Smooth muscle cell (in vitro differentiated cells): ENCODE measurements around the gene ZBP1. TPM values are rescaled to one million over a fixed set of nuclear protein-coding genes. Genes with fewer than 3 reads are reported as not detected.

Experiments used
- DNase-seq: peaks from one replicate; lab custom pipeline; 2025; ENCODE audit not compliant: unreplicated experiment; lab: John Stamatoyannopoulos, UW
- H2AFZ ChIP-seq: fragments of 200-600 bp; sonication (generic); 2 replicates; pipeline ENCODE4 v1.6.0; 2016; ENCODE audit warnings: antibody characterized with exemption, low read depth, mild to moderate bottlenecking
- H3F3A ChIP-seq: fragments of 200-600 bp; sonication (generic); 2 replicates; pipeline ENCODE4 v1.6.0; 2017; ENCODE audit warnings: antibody characterized with exemption, low read depth
- H3K27ac ChIP-seq: fragments of 200-600 bp; sonication (generic); 2 replicates; pipeline ENCODE4 v1.5.1; 2016; ENCODE audit warnings: low read depth, mild to moderate bottlenecking
- H3K27me3 ChIP-seq: fragments of 200-600 bp; sonication (generic); 2 replicates; pipeline ENCODE4 v1.6.1; 2016; ENCODE audit warnings: low read depth, mild to moderate bottlenecking
- H3K36me3 ChIP-seq: fragments of 200-600 bp; sonication (generic); 2 replicates; pipeline ENCODE4 v1.5.1; 2016; ENCODE audit warnings: low read depth
- H3K4me1 ChIP-seq: fragments of 200-600 bp; sonication (generic); 2 replicates; pipeline ENCODE4 v1.5.1; 2016; ENCODE audit warnings: low read depth
- H3K4me2 ChIP-seq: fragments of 200-600 bp; sonication (generic); 2 replicates; pipeline ENCODE4 v1.6.0; 2016; ENCODE audit warnings: mild to moderate bottlenecking
- H3K4me3 ChIP-seq: fragments of 200-600 bp; sonication (generic); 2 replicates; pipeline ENCODE4 v1.5.1; 2016; ENCODE audit warnings: mild to moderate bottlenecking
- H3K79me2 ChIP-seq: fragments of 200-600 bp; sonication (generic); 2 replicates; pipeline ENCODE4 v1.6.0; 2016; ENCODE audit warnings: low read depth, mild to moderate bottlenecking
- H3K9ac ChIP-seq: fragments of 200-600 bp; sonication (generic); 2 replicates; pipeline ENCODE4 v1.6.0; 2016; ENCODE audit warnings: low read depth
- H3K9me3 ChIP-seq: fragments of 200-600 bp; sonication (generic); replicated peaks from 2 replicates; pipeline ENCODE4 v1.5.1; 2016; ENCODE audit warnings: low read depth
- H4K20me1 ChIP-seq: fragments of 200-600 bp; sonication (generic); 2 replicates; pipeline ENCODE4 v1.6.0; 2016; ENCODE audit warnings: low read depth
- WGBS: methylation state at CpG from one replicate; pipeline ENCODE4 v1.1.7; 2016; ENCODE audit warnings: low lambda C conversion rate; 5-methylcytosine and 5-hydroxymethylcytosine counted together
- polyA plus RNA-seq: library from polyadenylated mRNA; unstranded; fragments of >200 nt; fragmentation: Nextera tagmentation; extraction: Ambion mirVana; gene quantifications from 2 replicates; pipeline ENCODE4 v1.2.1, GENCODE V29; 2016
- total RNA-seq: library from RNA; depleted of rRNA; stranded (reverse); fragments of >200 nt; gene quantifications from 2 replicates; pipeline ENCODE4 v1.2.3, GENCODE V29; 2014
- TF ChIP-seq, protein P1 (sequence below): fragments of 200-600 bp; sonication (generic); IDR thresholded peaks from 2 replicates; pipeline ENCODE4 v1.5.1; 2017; ENCODE audit warnings: borderline replicate concordance, mild to moderate bottlenecking, antibody characterized with exemption; ENCODE audit not compliant: insufficient read depth, poor library complexity, severe bottlenecking

Gene ZBP1
- total and polyA plus RNA-seq, 2 experiments from 2014 or later: not detected

DNA sequence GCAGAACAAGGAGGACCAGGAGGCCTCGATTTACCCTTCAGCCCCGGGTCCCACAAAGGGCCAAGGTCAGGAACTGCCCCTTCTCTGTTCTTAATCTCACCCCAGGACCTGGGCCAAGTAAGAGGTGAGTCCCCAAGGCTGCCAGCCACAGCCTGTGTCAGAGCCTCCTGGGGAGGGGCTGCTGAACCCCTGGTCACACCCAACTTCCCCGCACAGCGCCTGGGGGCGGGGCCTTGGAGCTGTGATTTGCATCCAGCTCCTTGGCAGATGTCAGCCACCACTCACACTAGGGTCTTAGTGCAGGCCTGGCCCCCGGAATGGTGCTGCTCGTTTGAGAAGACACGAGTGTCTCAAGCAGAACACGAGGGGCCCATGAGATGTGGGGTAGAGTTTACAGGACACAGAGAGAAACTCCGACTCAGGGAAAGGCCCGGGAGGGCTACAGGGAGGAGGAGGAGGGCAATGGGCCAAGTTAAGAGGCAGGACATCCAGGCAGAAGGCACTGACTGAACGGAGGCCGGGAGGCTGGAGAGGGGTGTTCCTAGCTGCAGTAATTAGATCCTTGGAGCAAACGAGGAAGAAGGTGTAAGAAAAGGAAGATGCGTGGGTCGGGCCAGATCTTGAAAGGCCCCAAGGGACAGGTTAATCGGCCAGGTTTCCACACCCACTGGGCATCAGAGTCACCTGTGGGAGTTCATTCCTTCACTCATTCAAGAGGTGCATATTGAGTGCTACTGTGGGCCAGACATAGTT, 26.9 kb downstream of the ZBP1 start:
- no peaks in the 10 kb centered on the region for H3K27me3 ChIP-seq

DNA sequence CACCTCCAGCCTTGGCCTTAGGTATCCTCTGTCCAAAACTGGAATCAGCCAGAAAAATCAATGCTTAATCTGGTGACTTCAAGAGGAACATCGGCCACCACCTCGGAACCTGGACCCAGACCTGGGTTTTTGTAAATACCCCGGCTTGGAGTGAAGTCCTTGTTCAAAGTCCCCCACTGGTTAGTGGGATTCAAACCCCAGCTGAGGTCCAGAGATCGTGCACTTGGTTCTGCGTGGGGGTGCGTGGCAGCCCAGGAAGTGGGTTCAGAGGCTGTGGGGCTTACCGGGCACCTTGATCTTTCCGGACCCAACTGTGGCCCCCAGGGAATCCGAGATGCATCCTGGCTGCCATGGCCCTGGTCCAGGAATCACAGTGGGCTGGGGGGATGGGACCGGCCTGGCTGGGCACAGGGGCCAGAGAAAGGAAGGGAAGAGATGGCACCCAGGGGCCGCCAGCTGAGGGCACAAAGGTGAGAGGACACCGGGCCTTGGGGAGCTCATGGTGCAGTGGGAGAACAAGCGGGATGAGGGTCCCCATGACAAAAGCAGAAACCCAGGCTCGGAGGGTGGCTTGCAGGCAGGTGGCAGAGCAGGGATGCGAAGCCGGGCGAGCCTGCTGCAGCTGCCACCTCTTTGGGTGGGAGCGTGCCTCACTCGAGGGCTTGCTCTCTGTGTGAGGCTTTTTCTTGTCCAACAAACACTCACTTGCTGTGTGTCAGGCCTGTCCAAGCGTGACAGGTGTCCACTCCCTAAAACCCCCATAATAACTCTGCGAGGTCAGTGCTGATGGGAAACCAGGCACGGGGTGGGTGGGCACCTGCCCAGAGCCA, 27.7 kb downstream of the ZBP1 start:
- no peaks in the 10 kb centered on the region for H3K79me2 ChIP-seq
- no peak for DNase-seq
- no peaks in the 10 kb centered on the region for H3K9me3 ChIP-seq
- H3K4me2 ChIP-seq: no peak overlapping the region
- no peak overlapping the region for H3K9ac ChIP-seq
- H3K4me3 ChIP-seq: no peak overlapping the region
- H3F3A ChIP-seq: no peaks in the 10 kb centered on the region
- no peak overlapping the region for H3K27ac ChIP-seq
- no peaks in the 10 kb centered on the region for H3K36me3 ChIP-seq
- TF ChIP-seq, protein P1, sequence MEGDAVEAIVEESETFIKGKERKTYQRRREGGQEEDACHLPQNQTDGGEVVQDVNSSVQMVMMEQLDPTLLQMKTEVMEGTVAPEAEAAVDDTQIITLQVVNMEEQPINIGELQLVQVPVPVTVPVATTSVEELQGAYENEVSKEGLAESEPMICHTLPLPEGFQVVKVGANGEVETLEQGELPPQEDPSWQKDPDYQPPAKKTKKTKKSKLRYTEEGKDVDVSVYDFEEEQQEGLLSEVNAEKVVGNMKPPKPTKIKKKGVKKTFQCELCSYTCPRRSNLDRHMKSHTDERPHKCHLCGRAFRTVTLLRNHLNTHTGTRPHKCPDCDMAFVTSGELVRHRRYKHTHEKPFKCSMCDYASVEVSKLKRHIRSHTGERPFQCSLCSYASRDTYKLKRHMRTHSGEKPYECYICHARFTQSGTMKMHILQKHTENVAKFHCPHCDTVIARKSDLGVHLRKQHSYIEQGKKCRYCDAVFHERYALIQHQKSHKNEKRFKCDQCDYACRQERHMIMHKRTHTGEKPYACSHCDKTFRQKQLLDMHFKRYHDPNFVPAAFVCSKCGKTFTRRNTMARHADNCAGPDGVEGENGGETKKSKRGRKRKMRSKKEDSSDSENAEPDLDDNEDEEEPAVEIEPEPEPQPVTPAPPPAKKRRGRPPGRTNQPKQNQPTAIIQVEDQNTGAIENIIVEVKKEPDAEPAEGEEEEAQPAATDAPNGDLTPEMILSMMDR: no peak
- no peaks in the 10 kb centered on the region for H3K27me3 ChIP-seq
- H2AFZ ChIP-seq: no peak overlapping the region
- H3K4me1 ChIP-seq: no peaks in the 10 kb centered on the region
- 92% methylated on average over 21 of the region's 22 CpGs for WGBS
- no peaks in the 10 kb centered on the region for H4K20me1 ChIP-seq

More for the DNA sequence above, 26.9 kb downstream of the ZBP1 start:
- Histone ChIP-seq H3K9me3 (no peaks in the 10 kb centered on the region), H3K27ac (no peak overlapping the region), H3K36me3 (no peaks in the 10 kb centered on the region), H3K4me3 (no peak overlapping the region), H3K4me2 (no peak overlapping the region), H3K4me1 (no peaks in the 10 kb centered on the region), H3K79me2 (no peaks in the 10 kb centered on the region), H3F3A (no peaks in the 10 kb centered on the region), H4K20me1 (no peaks in the 10 kb centered on the region), H2AFZ (no peak overlapping the region), H3K9ac (no peak overlapping the region)
- DNase-seq: no peak
- 80% methylated on average over 17 of the region's 17 CpGs for WGBS
- TF ChIP-seq, protein P1: no peak

DNA sequence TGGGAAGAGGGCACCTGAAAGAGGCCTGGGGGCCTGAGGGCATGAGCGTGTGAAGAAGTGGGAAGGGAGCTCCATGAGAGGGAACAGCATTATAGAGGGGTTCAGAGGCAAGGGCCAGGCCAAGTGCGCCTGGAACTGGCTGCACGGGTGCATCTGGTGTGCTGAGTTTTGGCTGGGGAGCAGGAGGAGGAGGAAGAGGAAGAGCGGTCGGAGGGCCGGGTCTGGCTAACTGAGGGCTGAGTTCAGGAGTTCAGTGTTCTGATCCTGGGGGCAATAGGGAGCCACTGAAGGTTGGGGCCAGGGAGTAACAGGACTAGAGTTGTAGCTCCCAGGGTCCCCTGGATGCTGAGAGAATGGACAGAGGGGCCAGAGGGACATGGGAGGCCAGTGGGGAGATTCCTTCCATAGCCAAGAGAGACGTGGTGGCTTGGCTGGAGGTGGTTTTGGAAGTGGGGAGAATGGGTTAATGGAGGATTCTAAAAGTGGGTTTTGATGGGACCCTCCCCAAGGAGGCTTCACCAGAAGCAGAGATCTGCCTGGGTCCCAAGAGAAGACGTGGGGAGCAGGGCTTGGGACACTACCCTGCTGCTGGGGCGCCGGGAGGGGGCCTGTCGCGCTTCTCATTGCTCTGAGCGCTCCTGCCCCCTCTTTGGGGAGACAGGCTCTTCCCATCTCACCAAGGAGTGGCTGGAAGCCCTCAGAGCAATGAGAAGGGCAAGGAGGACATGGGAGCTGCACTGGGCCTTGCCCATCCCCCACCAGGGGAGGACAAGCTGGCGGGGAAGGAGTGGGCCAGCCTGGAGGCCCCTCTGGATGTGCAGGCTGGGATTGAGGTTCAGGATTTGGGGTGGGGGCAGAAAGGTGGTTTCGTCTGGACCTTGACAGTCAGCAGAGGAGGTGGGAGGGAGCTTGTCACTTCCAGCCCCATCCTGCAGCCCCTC, 28.7 kb downstream of the ZBP1 start:
- TF ChIP-seq, protein P1: no peak
- Histone ChIP-seq H4K20me1 (no peaks in the 10 kb centered on the region), H2AFZ (no peak overlapping the region), H3K36me3 (no peaks in the 10 kb centered on the region), H3F3A (no peaks in the 10 kb centered on the region), H3K4me3 (no peak overlapping the region), H3K79me2 (no peaks in the 10 kb centered on the region), H3K4me1 (no peaks in the 10 kb centered on the region), H3K9ac (no peak overlapping the region), H3K4me2 (no peak overlapping the region), H3K27ac (no peak overlapping the region), H3K27me3 (no peaks in the 10 kb centered on the region), H3K9me3 (no peaks in the 10 kb centered on the region)
- DNase-seq: no peak
- WGBS: 90% methylated on average over 14 of the region's 15 CpGs
